K562 (cell line): ENCODE measurements around the gene DCLK1. TPM values are rescaled to one million over a fixed set of nuclear protein-coding genes. Genes with fewer than 3 reads are reported as not detected.

Experiments
- ATAC-seq: fragments of 200-7000 bp; cut with Tn5 transposase; 3 replicates; pipeline ENCODE4 v1.9.1; 2020; ENCODE audit warnings: moderate library complexity
- BruUV-seq: library from RNA; stranded (reverse); fragments of 400-500 nt; replicated peaks from 2 replicates; lab custom pipeline; 2021; lab: Mats Ljungman, UMichigan
- CTCF ChIA-PET: fragments of 300-600 bp; formaldehyde crosslinking; extraction: SDS; loops from one replicate; lab custom pipeline; 2021; ENCODE audit warnings: low intra/inter-chr PET ratio; lab: Yijun Ruan, JAX
- POLR2A ChIA-PET: fragments of 300-600, 350-650 bp; sonication (Branson Sonifier 250); formaldehyde crosslinking; extraction: SDS; loops from one replicate; lab custom pipeline; 2021; ENCODE audit warnings: antibody characterized with exemption, inconsistent platforms; lab: Yijun Ruan, JAX
- DNase-seq, 4 experiments: peaks; one replicate each; pipeline versions ENCODE4 v3.0.0 to v3.0.0-alpha.2; 2011 to 2018; ENCODE audit warnings: low spot score in 3 of 4, mixed read lengths in 3 of 4; ENCODE audit errors: extremely low read depth in 1 of 4
- FAIRE-seq: peaks from 2 replicates; lab custom pipeline; 2011; peaks lifted over from hg19 to GRCh38; lab: Jason Lieb, UNC
- H2AFZ ChIP-seq: 2 replicates; pipeline ENCODE4 v1.6.0; 2011; ENCODE audit warnings: low read depth, low read length, control low read depth, inconsistent platforms
- H3K27ac ChIP-seq: fragments of 200-600 bp; 3 replicates; pipeline ENCODE4 v1.8.0; 2011; ENCODE audit warnings: low read depth, mild to moderate bottlenecking, control low read depth, inconsistent platforms, low read length, moderate library complexity, mixed read lengths; ENCODE audit errors: extremely low read depth
- H3K27me3 ChIP-seq, 2 experiments: fragments of 300-600 bp in 1 of 2; 2 replicates in 1 of 2; 3 replicates in 1 of 2; pipeline versions ENCODE4 v1.6.0 to v1.8.0; 2011; ENCODE audit warnings: inconsistent platforms in 2 of 2, low read length in 2 of 2, mild to moderate bottlenecking in 1 of 2, mixed read lengths in 1 of 2, moderate library complexity in 1 of 2; ENCODE audit not compliant: control insufficient read depth in 2 of 2, insufficient read depth in 2 of 2
- H3K36me3 ChIP-seq: fragments of 300-600 bp; 3 replicates; pipeline ENCODE4 v1.8.0; 2011; ENCODE audit warnings: mild to moderate bottlenecking, low read length, inconsistent platforms; ENCODE audit not compliant: control insufficient read depth, insufficient read depth
- H3K4me1 ChIP-seq, 2 experiments: fragments of 200-600 bp in 1 of 2; replicated peaks in 1 of 2; 2 replicates in 1 of 2; 3 replicates in 1 of 2; pipeline versions ENCODE4 v1.5.1 to v1.8.0; 2011; ENCODE audit warnings: inconsistent platforms in 2 of 2, low read length in 2 of 2, mild to moderate bottlenecking in 1 of 2, mixed read lengths in 1 of 2, moderate library complexity in 1 of 2; ENCODE audit not compliant: control insufficient read depth in 2 of 2, insufficient read depth in 2 of 2
- H3K4me2 ChIP-seq: 2 replicates; pipeline ENCODE4 v1.6.1; 2011; ENCODE audit warnings: low read length, control low read depth, inconsistent platforms, mixed read lengths; ENCODE audit not compliant: insufficient read depth
- H3K4me3 ChIP-seq: fragments of 200-600 bp; sonication (generic), shearing (Covaris generic); 2 replicates; pipeline ENCODE4 v1.5.1; 2016; ENCODE audit warnings: control low read depth, inconsistent platforms
- H3K79me2 ChIP-seq: fragments of 200-600 bp; 3 replicates; pipeline ENCODE4 v1.8.0; 2011; ENCODE audit warnings: low read length, inconsistent platforms; ENCODE audit not compliant: control insufficient read depth, insufficient read depth
- H3K9ac ChIP-seq, 2 experiments: 2 replicates each; pipeline versions ENCODE4 v1.6.0 to v1.6.1; 2011; ENCODE audit warnings: low read depth in 2 of 2, low read length in 2 of 2, control low read depth in 1 of 2, inconsistent platforms in 1 of 2, mild to moderate bottlenecking in 1 of 2, mixed read lengths in 1 of 2; ENCODE audit not compliant: insufficient read depth in 1 of 2
- H3K9me1 ChIP-seq: one replicate; pipeline ENCODE4 v1.6.0; 2011; ENCODE audit warnings: inconsistent platforms, mild to moderate bottlenecking, low read length, moderate library complexity; ENCODE audit not compliant: control insufficient read depth, insufficient read depth
- H3K9me3 ChIP-seq: replicated peaks from 2 replicates; pipeline ENCODE4 v1.5.1; 2011; ENCODE audit warnings: low read depth, low read length, inconsistent platforms; ENCODE audit not compliant: control insufficient read depth, insufficient read depth
- H4K20me1 ChIP-seq: replicated peaks from 2 replicates; pipeline ENCODE4 v1.6.1; 2011; ENCODE audit warnings: low read length, inconsistent platforms, mixed read lengths; ENCODE audit not compliant: control insufficient read depth, insufficient read depth
- BMI1 ChIP-seq: fragments of 150-350 bp; IDR thresholded peaks from 2 replicates; pipeline ENCODE4 v1.6.1; 2014; ENCODE audit warnings: low read length
- CREB1 ChIP-seq, 2 experiments: sonication (generic) in 1 of 2; formaldehyde crosslinking in 1 of 2; IDR thresholded peaks; 2 replicates each; pipeline versions ENCODE4 v1.6.1 to v1.8.0; 2012 to 2022; ENCODE audit warnings: inconsistent platforms in 1 of 2, mild to moderate bottlenecking in 1 of 2, missing genetic modification reagents in 1 of 2, moderate library complexity in 1 of 2
- FOXA3 ChIP-seq, 2 experiments: fragments of 450-650 bp in 1 of 2; sonication (generic) in 1 of 2; formaldehyde crosslinking; IDR thresholded peaks in 1 of 2; conservative IDR thresholded peaks in 1 of 2; 2 replicates each; pipeline versions ENCODE4 v1.4.0 to v1.8.0; 2020 to 2022; ENCODE audit warnings: mild to moderate bottlenecking in 2 of 2, missing genetic modification reagents in 1 of 2
- GABPB1 ChIP-seq: sonication (generic); formaldehyde crosslinking; IDR thresholded peaks from 2 replicates; pipeline ENCODE4 v1.8.0; 2022; ENCODE audit warnings: mild to moderate bottlenecking, missing genetic modification reagents
- GTF2E2 ChIP-seq: fragments of 200-800 bp; sonication (Bioruptor generic); IDR thresholded peaks from 2 replicates; pipeline ENCODE4 v1.6.1; 2016; ENCODE audit warnings: missing genetic modification characterization, missing compliant biosample characterization
- HDAC8 ChIP-seq: fragments of 450-650 bp; IDR thresholded peaks from 2 replicates; pipeline ENCODE4 v1.6.1; 2016; ENCODE audit warnings: mild to moderate bottlenecking, missing genetic modification characterization, moderate library complexity, missing compliant biosample characterization
- KLF13 ChIP-seq: fragments of 450-650 bp; IDR thresholded peaks from 2 replicates; pipeline ENCODE4 v1.6.1; 2016; ENCODE audit warnings: missing genetic modification characterization, low read depth, mild to moderate bottlenecking, missing compliant biosample characterization, moderate library complexity, borderline replicate concordance
- POU5F1 ChIP-seq: fragments of 150-350 bp; IDR thresholded peaks from 2 replicates; pipeline ENCODE4 v1.6.1; 2014; ENCODE audit warnings: borderline replicate concordance, low read length, low read depth, mild to moderate bottlenecking; ENCODE audit not compliant: partially characterized antibody
- PRMT5 ChIP-seq: sonication (generic); formaldehyde crosslinking; IDR thresholded peaks from 2 replicates; pipeline ENCODE4 v1.5.0; 2020; ENCODE audit warnings: missing genetic modification reagents
- RFX7 ChIP-seq: fragments of 250-450 bp; sonication (Bioruptor Pico); IDR thresholded peaks from 2 replicates; pipeline ENCODE4 v1.5.1; 2021; ENCODE audit warnings: mild to moderate bottlenecking
- SAFB2 ChIP-seq: fragments of 200-400 bp; formaldehyde crosslinking; IDR thresholded peaks from 2 replicates; pipeline ENCODE4 v1.6.1; 2018; ENCODE audit warnings: borderline replicate concordance, low read length, low read depth, moderate library complexity; ENCODE audit not compliant: severe bottlenecking
- SMAD4 ChIP-seq: fragments of 250-450 bp; sonication (Bioruptor Pico); conservative IDR thresholded peaks from 2 replicates; pipeline ENCODE4 v1.8.0; 2021; ENCODE audit warnings: inconsistent platforms, mild to moderate bottlenecking, moderate library complexity
- XRCC4 ChIP-seq: IDR thresholded peaks from one replicate; pipeline ENCODE4 v1.6.1; 2011; ENCODE audit not compliant: insufficient read depth, insufficient read length; ENCODE audit errors: extremely low read depth
- ZNF354B ChIP-seq: fragments of 250-450 bp; sonication (Bioruptor Pico); IDR thresholded peaks from 2 replicates; pipeline ENCODE4 v1.4.0; 2020
- ZNF431 ChIP-seq: sonication (generic); formaldehyde crosslinking; IDR thresholded peaks from 2 replicates; pipeline ENCODE4 v1.8.0; 2022; ENCODE audit warnings: mild to moderate bottlenecking, missing genetic modification reagents
- ZNF77 ChIP-seq: fragments of 250-450 bp; sonication (Bioruptor Pico); IDR thresholded peaks from 2 replicates; pipeline ENCODE4 v1.5.0; 2020
- WGBS: fragments of 100-300 bp; shearing (Covaris generic); methylation state at CpG from one replicate; pipeline ENCODE4 v1.1.6; 2016; ENCODE audit warnings: low coverage, mixed read lengths; ENCODE audit not compliant: insufficient coverage; ENCODE audit errors: missing lambda C conversion rate; 5-methylcytosine and 5-hydroxymethylcytosine counted together
- in situ Hi-C: fragments of 300-500 bp; cut with MboI; formaldehyde crosslinking; loops from 4 replicates; pipeline ENCODE4 v1.15.0; 2018; ENCODE audit warnings: inconsistent platforms, mixed read lengths
- intact Hi-C: fragments of 100-400 bp; cut with micrococcal nuclease; formaldehyde crosslinking; loops from 2 replicates; pipeline ENCODE4 v1.14.2; 2022
- polyA plus RNA-seq, 8 experiments: library from polyadenylated mRNA; depleted of rRNA in 4 of 8; stranded (reverse) in 5 of 8; unstranded in 3 of 8; fragments of >200 nt; fragmentation: Nextera tagmentation in 2 of 8; fragmentation: Illumina TruSeq in 1 of 8; extraction: Ambion mirVana in 2 of 8; extraction: Trizol in 1 of 8; gene quantifications; 2 replicates each; pipeline versions ENCODE4 v1.2.1 to v1.2.3, GENCODE V29; 2011 to 2014; ENCODE audit warnings: inconsistent platforms in 1 of 8, missing spikeins in 1 of 8
- total RNA-seq, 7 experiments: library from RNA; depleted of rRNA in 6 of 7; stranded (reverse); fragments of >200 nt in 6 of 7; fragmentation: Illumina TruSeq in 2 of 7; extraction: Trizol in 2 of 7; gene quantifications; 2 replicates each; pipeline versions ENCODE4 v1.2.1 to v1.2.3, GENCODE V29; 2011 to 2021; ENCODE audit warnings: low replicate concordance in 1 of 7
- TF ChIP-seq, protein P1 (sequence below): fragments of 250-450 bp; sonication (Bioruptor Pico); IDR thresholded peaks from 2 replicates; pipeline ENCODE4 v1.9.0; 2021; ENCODE audit warnings: mild to moderate bottlenecking
- TF ChIP-seq, protein P2 (sequence below): sonication (generic); formaldehyde crosslinking; IDR thresholded peaks from 2 replicates; pipeline ENCODE4 v1.8.0; 2022; ENCODE audit warnings: mild to moderate bottlenecking, low read depth, missing genetic modification reagents

Gene DCLK1
- total and polyA plus RNA-seq, 9 of the 15 experiments (the other 6 are each of a cell fraction or from before 2014, with no cell fraction given), result 0.07 TPM; not detected in 8

DNA sequence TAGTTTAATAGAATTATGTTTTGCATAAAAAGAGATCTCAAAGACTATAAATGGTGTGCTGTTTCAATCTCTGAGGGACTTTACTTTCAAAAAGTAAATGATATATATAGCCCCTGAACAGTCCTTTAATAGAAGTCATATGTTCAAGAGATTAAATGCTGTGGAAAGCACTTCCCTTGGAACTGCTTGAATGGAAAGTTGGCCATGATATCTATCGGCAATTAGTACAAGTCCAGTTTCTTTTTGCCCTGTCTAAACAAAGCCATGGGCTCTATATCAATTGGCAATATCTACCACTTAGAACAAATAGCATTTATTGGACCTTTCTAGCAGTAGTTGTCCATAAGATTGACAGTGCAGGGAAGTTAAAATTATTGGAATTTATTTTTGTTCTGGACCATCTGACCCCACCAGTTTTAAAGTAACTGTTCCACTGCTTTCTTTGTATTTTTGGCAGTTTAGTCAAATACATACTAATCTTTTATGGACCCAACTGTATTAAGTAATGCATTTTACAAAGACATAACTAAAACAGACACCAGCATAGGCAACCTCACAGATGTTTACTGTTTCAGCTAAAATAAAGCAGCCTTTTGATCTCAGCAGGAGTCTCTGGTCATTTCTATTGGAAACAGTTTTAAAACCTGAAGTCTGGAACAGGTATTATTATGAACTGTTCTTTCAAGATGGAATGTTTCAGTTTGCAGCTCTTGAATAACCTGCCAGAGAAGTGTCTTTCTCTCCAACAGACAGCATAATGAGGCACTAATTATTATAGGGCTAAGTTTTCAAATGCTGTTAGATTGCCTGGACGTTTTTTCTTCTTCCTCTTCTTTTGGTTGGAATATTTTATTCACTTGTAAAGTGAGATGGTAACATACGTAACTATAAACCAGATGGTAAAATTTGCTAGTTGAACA, 282.6 kb downstream of the DCLK1 start:
- Histone ChIP-seq H3K9me3 (no peaks in the 10 kb centered on the region), H3K27ac (no peak overlapping the region), H3K4me3 (no peak overlapping the region), H4K20me1 (no peaks in the 10 kb centered on the region), H3K4me2 (no peak overlapping the region), H3K9me1 (no peaks in the 10 kb centered on the region), H3K9ac (no peak overlapping the region), H3K79me2 (no peaks in the 10 kb centered on the region), H3K4me1 (no peaks in the 10 kb centered on the region), H3K27me3 (no peaks in the 10 kb centered on the region), H2AFZ (no peak overlapping the region), H3K36me3 (no peaks in the 10 kb centered on the region)
- BruUV-seq, result no TSS peak
- no peak for FAIRE-seq
- ATAC-seq, result no peak
- intact Hi-C loops, result no loop called here
- ChIA-PET CTCF (no interaction called here), POLR2A (no interaction called here)
- no peak for DNase-seq
- TF ChIP-seq RFX7 (no peak), POU5F1 (no peak), CREB1 (IDR thresholded peaks at IDR 0.05) (no peak), CREB1 (CRISPR knock-in tag; IDR thresholded peaks at IDR 0.05) (no peak), GABPB1 (CRISPR knock-in tag) (no peak), HDAC8 (tag) (no peak), SMAD4 (CRISPR knock-in tag) (no peak), SAFB2 (no peak), PRMT5 (CRISPR knock-in tag) (no peak), ZNF77 (CRISPR knock-in tag) (no peak), GTF2E2 (tag) (no peak), ZNF354B (no peak), XRCC4 (no peak), KLF13 (tag) (no peak), FOXA3 (CRISPR knock-in tag; conservative IDR thresholded peaks at IDR 0.05 in 1 of 2, IDR thresholded peaks at IDR 0.05 in 1 of 2) (no peak), ZNF431 (CRISPR knock-in tag) (no peak), BMI1 (no peak)
- TF ChIP-seq, protein P1, sequence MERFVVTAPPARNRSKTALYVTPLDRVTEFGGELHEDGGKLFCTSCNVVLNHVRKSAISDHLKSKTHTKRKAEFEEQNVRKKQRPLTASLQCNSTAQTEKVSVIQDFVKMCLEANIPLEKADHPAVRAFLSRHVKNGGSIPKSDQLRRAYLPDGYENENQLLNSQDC, result no peak
- TF ChIP-seq, protein P2, sequence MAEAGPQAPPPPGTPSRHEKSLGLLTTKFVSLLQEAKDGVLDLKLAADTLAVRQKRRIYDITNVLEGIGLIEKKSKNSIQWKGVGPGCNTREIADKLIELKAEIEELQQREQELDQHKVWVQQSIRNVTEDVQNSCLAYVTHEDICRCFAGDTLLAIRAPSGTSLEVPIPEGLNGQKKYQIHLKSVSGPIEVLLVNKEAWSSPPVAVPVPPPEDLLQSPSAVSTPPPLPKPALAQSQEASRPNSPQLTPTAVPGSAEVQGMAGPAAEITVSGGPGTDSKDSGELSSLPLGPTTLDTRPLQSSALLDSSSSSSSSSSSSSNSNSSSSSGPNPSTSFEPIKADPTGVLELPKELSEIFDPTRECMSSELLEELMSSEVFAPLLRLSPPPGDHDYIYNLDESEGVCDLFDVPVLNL, result no peak
- in situ Hi-C loops, result no loop called here
- WGBS, result 0% methylated on average over 3 of the region's 3 CpGs
